GM19452 (cell line): ENCODE results near the gene RAB5A.
"Not testable (repeated sequence)": the region's sequence is repeated elsewhere in the genome, so short reads cannot be mapped to it uniquely, and the experiment has no call there.

Experiments
- ATAC-seq: cut with Tn5 transposase; IDR thresholded peaks from one replicate; pipeline ENCODE4 v1.9.1; 2021; ENCODE audit not compliant: unreplicated experiment

RAB5A gene

GRCh38 chr3:19947549-19948225 lies 790 bp downstream of the RAB5A start:
- peak; percentile 11 for ATAC-seq

DNA sequence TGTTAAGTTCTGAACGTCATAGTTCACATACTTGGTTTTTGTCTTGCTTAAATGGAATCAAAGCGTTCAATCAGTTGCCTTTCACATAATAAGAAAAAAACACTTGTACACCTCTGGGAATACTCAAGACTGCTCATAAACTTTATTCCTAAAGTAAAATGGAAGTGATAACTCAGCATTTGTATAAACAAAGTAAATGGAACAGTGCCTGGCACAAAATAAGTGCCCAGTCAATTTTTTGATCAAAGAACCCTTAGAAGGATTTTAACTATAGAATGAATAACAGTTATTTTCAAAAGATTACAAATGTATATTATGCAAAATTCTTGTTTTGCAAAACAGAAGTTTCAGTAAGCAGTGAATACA lies 1.3 kb downstream of the RAB5A start:
- no peak for ATAC-seq

DNA sequence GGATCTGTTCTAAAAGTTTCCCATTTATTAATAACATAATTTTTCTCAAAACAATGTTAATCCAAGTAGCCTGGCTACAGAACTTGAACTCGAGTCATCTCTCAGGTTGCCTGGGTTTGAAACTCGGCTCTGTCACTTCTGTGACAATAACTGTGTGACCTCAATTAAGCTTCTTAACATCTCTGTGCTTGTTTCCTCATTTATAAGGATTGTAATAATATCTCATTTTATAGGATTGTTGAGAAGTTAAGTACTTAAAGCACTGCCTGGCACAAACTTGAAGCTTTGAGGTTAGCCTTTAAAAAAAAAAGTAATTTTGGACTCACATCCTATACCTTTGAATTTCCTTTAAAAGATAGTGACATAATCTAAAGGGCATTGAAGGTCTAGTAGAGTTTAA lies 3.4 kb downstream of the RAB5A start:
- ATAC-seq = no peak

GRCh38 chr3:19954676-19955075 lies 7.8 kb downstream of the RAB5A start:
- no peak for ATAC-seq

DNA sequence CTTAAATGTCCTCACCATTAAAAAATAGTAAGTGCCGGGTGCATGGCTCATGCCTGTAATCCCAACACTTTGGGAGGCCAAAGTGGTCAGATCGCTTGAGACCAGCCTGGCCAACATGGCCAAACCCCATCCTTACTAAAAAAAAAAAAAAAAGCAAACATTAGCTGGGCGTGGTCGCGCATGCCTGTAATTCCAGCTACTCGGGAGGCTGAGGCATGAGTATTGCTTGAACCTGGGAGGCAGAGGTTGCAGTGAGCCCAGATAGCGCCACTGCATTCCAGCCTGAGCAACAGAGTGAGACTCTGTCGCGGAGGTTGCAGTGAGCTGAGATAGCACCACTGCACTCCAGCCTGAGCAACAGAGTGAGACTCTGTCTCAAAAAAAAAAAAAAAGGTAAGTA lies 10.5 kb downstream of the RAB5A start:
- ATAC-seq = not testable (repeated sequence)

DNA sequence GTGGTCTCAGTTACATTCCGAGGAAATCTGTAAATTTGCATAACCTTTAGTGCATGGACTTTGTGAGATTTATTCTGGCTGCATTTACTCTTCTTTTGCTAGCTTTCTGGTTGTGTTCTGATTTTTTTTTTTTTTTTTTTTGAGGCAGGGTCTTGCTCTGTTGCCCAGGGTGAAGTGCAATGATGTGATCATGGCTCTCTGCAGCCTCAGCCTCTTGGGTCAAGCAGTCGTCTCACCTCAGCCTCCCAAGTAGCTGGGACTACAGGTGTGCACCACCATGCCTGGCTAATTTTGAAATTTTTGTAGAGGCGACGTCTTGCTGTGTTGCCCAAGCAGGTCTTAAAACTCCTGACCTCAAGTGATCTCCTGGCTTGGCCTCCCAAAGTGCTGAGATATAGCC lies 12.6 kb downstream of the RAB5A start:
- ATAC-seq = no peak

DNA sequence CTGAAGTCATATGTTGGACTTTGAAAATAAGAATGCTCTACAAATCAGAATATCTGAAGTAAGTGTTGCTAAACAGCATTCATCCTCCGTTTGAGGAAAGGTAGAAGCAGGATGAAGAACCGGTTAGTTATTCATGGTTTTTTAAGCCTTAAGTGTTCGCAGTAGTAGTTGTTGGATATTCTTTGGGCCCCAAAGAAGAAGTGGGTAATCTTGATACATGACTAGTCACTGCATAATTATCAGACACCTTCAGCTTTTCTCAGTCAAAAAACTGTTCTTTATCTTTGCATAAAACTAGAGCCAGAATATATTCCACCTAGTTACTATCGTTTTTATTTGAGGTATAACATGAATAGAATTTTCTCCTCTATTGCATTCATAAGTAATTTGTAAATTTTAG lies 13.8 kb downstream of the RAB5A start:
- ATAC-seq = no peak

DNA sequence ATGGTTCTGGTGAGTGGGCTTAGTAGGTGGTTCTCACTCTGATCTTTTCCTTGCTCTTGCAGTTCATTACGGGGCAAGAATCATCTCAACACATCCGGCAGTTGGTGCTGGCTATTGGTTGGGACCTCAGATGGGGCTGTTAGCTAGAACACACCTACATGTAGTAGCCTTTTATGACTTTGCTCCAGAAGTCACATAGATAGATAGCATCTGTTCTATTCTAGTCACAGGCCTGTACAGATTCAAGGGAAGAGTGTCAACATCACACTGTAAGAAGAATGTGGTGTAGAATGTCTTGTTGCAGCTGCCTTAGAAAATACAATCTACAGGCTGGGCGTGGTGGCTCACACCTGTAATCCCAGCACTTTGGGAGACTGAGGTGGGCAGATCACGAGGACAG lies 15.1 kb downstream of the RAB5A start:
- no peak for ATAC-seq

GRCh38 chr3:19967208-19967607 lies 20.3 kb downstream of the RAB5A start:
- ATAC-seq = no peak

GRCh38 chr3:19967812-19968211 lies 20.9 kb downstream of the RAB5A start:
- no peak for ATAC-seq

DNA sequence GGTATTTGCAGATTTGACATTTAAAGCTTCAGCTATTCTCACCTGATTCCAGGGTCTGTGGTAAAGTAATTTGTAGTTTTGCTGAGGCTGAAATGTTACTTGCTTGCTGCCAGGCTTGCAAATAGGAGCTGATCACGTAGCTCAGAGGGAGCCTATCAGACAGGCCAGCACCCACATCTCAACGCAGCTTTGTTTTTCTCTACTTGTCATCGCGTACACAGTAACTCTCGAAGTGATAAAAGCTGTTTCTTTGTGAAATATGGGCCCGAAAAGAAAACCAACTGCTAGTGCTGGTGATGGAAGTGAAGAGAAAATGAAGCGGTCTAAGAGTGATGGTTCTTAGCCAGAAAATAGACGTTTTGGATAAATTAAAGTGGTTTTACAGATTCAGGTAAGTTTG lies 23.4 kb downstream of the RAB5A start:
- ATAC-seq = no peak

- ATAC-seq = no peak
Measured at GRCh38 chr3:19972054-19972453, 25.2 kb downstream of the RAB5A start.

GRCh38 chr3:19988904-19989303 lies 42.0 kb downstream of the RAB5A start:
- ATAC-seq = not testable (repeated sequence)

- no peak for ATAC-seq
Measured at GRCh38 chr3:19994796-19995195, 47.9 kb downstream of the RAB5A start.

GRCh38 chr3:19997502-19997901 lies 50.6 kb downstream of the RAB5A start:
- ATAC-seq = no peak

DNA sequence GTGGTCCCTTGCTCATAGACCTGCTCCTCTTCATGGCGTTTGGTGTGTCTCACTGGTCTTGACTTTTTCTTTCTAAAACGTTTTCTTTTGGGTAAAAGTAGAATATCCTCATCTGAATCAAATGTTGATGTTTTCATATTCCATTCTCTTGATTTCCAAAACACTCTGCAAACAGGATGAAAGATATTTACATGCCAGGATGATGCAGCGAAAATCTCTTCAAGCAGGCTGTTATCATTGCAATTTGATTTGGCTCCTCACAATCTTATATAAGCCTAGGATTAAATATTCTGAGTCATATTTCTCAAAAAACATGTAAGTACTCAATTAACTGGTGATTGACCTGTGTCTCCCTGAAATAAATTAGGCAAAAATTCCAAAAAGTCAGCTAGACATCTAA lies 55.0 kb downstream of the RAB5A start:
- ATAC-seq = no peak

DNA sequence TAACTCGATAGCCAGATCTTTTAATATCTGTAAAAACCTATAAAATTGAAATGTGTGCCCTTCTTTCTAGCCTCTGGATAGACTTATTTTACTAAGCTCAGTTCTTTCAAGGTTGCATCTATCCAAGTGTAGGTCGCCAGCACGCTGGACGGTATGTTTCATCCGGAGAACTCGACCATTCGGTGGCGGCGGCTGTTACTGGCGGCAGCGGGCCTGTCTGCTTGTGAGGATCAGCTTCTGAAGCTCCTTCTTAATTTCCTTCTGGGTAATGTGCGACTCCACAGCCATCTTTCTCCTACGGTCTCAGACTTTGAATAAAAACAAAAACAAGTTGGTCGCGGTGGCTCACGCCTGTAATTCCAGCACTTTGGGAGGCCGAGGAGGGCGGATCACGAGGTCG lies 61.1 kb downstream of the RAB5A start:
- ATAC-seq = no peak

DNA sequence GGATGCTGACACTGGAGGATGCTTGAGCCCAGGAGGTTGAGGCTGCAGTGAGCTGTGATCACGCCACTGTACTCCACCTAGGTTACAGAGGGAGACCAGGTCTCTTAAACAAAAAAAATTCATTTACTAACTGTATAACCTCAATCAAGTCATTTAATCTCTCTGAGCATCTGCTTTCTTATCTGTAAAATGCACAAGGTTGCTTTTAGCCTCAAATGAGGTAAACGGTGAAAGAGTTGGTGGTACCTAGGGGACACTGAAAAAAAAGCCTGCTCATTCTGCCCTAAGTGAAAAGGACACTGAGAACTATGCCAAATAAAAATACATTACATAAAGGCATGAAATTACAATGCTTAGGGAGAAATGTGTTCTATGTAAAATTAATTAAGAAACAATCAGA lies 61.7 kb downstream of the RAB5A start:
- ATAC-seq = no peak

- no peak for ATAC-seq
Measured at GRCh38 chr3:20012164-20012563, 65.3 kb downstream of the RAB5A start, which contains the start of gene PP2D1. Gene PP2D1 (minus strand): TSS chr3:20012264. CDS start chr3:20012072, 192 bp downstream.

- ATAC-seq = no peak
Measured at GRCh38 chr3:20013396-20013795, 66.5 kb downstream of the RAB5A start.

DNA sequence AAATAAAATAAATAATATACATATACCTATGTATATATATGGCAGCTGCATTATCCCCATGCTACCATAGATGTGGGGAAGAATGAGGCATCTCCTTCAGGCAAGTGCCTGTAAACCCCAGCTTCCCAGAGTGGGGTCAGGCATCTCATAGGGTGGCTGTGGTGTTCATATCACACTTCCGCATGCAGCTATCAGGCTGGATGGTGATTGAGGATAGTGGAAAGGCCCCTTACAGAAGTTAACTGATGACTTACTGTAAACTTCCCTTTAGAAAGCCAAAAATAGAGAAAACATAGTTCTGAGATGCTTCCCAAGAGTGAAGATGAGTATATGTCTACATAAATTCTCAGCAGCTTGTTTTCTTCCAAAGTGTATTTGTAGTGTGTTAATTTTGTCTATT lies 68.6 kb downstream of the RAB5A start:
- ATAC-seq = no peak

DNA sequence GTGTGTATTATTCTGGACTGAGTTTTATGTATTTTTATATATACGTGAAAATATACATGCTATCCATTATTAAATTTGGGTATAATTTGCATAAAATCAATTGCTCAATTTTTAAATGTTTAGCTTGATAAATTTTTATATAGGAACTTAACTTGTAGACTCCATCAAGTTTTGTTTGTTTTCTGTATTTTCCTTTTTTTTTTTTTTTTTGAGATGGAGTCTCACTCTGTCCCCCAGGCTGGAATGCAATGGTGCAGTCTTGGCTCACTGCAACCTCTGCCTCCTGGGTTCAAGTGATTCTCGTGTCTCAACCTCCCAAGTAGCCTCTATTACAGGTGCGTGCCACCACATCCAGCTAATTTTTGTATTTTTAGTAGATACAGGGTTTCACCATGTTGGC lies 69.2 kb downstream of the RAB5A start:
- ATAC-seq = not testable (repeated sequence)

- no peak for ATAC-seq
Measured at GRCh38 chr3:20022954-20023622, 76.2 kb downstream of the RAB5A start.
